ENCODE results near the gene CACNA1C. TPM values are rescaled to one million over a fixed set of nuclear protein-coding genes. Genes with fewer than 3 reads are reported as not detected.

The CACNA1C gene
- total RNA-seq, 2 experiments from 2014 or later, result 0.69 to 1.4 TPM

GRCh38 chr12:2483713-2484112, 430.9 kb downstream of the CACNA1C start:
- H3K79me2 ChIP-seq (ENCODE audit: insufficient read depth, low read depth, low read length), result no peaks in the 10 kb centered on the region
- DNase-seq (ENCODE audit: low spot score), result no peak
- TF ChIP-seq EZH2phosphoT487 (IDR thresholded peaks at IDR 0.05; ENCODE audit: borderline replicate concordance, low read depth, low read length), result no peak
- TF ChIP-seq, protein P1, sequence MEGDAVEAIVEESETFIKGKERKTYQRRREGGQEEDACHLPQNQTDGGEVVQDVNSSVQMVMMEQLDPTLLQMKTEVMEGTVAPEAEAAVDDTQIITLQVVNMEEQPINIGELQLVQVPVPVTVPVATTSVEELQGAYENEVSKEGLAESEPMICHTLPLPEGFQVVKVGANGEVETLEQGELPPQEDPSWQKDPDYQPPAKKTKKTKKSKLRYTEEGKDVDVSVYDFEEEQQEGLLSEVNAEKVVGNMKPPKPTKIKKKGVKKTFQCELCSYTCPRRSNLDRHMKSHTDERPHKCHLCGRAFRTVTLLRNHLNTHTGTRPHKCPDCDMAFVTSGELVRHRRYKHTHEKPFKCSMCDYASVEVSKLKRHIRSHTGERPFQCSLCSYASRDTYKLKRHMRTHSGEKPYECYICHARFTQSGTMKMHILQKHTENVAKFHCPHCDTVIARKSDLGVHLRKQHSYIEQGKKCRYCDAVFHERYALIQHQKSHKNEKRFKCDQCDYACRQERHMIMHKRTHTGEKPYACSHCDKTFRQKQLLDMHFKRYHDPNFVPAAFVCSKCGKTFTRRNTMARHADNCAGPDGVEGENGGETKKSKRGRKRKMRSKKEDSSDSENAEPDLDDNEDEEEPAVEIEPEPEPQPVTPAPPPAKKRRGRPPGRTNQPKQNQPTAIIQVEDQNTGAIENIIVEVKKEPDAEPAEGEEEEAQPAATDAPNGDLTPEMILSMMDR (conservative IDR thresholded peaks at IDR 0.05; ENCODE audit: low read length), result no peak
- H3K36me3 ChIP-seq (ENCODE audit: insufficient read depth, low read length), result no peaks in the 10 kb centered on the region
- H3K27ac ChIP-seq (ENCODE audit: low read depth, low read length, poor library complexity, severe bottlenecking), result no peak overlapping the region
- BruUV-seq (replicated peaks), result no TSS peak
- POLR2A ChIA-PET, result no interaction called here
- H3K4me3 ChIP-seq (ENCODE audit: low read depth, low read length, poor library complexity, severe bottlenecking), result no peak overlapping the region
- no peak overlapping the region for H3K4me2 ChIP-seq (ENCODE audit: low read length)
- no peaks in the 10 kb centered on the region for H3K9me2 ChIP-seq (ENCODE audit: insufficient read depth, low read length)
- no peaks in the 10 kb centered on the region for H3K4me1 ChIP-seq (ENCODE audit: insufficient read depth, low read length, poor library complexity, severe bottlenecking)
- CTCF ChIA-PET (ENCODE audit: unreplicated experiment), result no interaction called here
- H4K20me1 ChIP-seq (ENCODE audit: insufficient read depth, low read length), result no peaks in the 10 kb centered on the region
- intact Hi-C loops (cut with micrococcal nuclease; ENCODE audit: unreplicated experiment), result no loop called here
- H3K9me3 ChIP-seq (ENCODE audit: low read length), result no peaks in the 10 kb centered on the region
- H2AFZ ChIP-seq (ENCODE audit: low read length), result no peak overlapping the region

DNA sequence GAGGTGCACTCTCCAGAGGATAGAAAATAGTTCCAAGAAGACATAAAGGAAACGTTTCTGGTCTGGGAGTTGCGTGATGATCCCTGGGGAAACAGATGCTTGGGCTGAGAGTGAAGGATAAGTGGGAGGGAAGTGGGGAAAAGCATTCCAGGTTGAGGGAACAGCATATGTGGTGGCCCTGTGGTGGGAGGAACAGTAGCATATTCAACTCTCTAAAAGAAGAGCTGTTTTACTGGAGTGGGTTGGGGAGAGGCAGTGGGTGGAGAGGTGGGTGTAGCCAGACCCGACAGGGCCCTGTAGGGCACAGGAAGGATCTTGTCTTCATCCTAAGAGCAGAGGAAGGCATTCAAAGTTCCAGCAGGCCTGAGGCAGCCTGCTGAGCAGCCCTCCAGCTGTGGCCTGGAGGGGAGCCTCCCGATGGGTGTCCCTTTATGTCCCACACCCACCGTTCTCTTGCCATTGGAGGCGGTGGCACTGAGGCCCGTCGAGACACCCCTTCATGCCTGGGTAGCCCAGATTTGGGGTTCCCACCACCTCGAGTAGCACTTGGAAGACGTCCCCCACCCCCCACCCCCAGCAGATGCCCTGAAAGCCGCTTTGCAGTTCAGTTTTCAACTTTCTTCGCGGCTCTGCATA, 431.5 kb downstream of the CACNA1C start:
- no peak overlapping the region for H3K4me2 ChIP-seq (ENCODE audit: low read length)
- CTCF ChIA-PET (ENCODE audit: unreplicated experiment), result no interaction called here
- H3K9me3 ChIP-seq (ENCODE audit: low read length), result no peaks in the 10 kb centered on the region
- POLR2A ChIA-PET, result no interaction called here
- intact Hi-C loops (cut with micrococcal nuclease; ENCODE audit: unreplicated experiment), result no loop called here
- BruUV-seq (replicated peaks), result no TSS peak
- DNase-seq (ENCODE audit: low spot score), result no peak
- no peaks in the 10 kb centered on the region for H3K9me2 ChIP-seq (ENCODE audit: insufficient read depth, low read length)
- H3K27ac ChIP-seq (ENCODE audit: low read depth, low read length, poor library complexity, severe bottlenecking), result no peak overlapping the region
- H3K36me3 ChIP-seq (ENCODE audit: insufficient read depth, low read length), result no peaks in the 10 kb centered on the region
- TF ChIP-seq, protein P1 (conservative IDR thresholded peaks at IDR 0.05; ENCODE audit: low read length), result no peak
- TF ChIP-seq EZH2phosphoT487 (IDR thresholded peaks at IDR 0.05; ENCODE audit: borderline replicate concordance, low read depth, low read length), result no peak
- no peaks in the 10 kb centered on the region for H4K20me1 ChIP-seq (ENCODE audit: insufficient read depth, low read length)
- H2AFZ ChIP-seq (ENCODE audit: low read length), result no peak overlapping the region
- no peaks in the 10 kb centered on the region for H3K4me1 ChIP-seq (ENCODE audit: insufficient read depth, low read length, poor library complexity, severe bottlenecking)
- no peaks in the 10 kb centered on the region for H3K79me2 ChIP-seq (ENCODE audit: insufficient read depth, low read depth, low read length)
- no peak overlapping the region for H3K4me3 ChIP-seq (ENCODE audit: low read depth, low read length, poor library complexity, severe bottlenecking)

DNA sequence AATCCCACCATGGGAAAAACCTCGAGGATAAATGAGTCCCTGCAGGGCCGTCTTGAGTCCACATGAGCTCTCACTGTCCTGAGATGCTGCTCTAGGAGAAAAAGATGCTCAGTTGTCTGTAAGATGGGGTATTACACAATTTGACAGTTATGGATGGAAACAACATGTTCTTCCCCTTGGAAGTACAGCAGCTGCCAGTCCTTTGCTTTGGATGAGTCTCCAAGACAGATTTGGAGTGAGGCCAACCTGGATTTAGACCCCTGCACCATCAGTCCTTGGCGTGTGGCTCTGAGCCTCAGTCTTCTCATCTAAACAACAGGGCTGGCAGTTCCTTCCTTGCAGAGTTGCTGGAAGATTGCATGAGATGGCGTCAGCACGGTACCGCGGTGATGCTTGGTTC, 432.9 kb downstream of the CACNA1C start:
- no peaks in the 10 kb centered on the region for H4K20me1 ChIP-seq (ENCODE audit: insufficient read depth, low read length)
- H3K4me2 ChIP-seq (ENCODE audit: low read length), result no peak overlapping the region
- intact Hi-C loops (cut with micrococcal nuclease; ENCODE audit: unreplicated experiment), result no loop called here
- no peaks in the 10 kb centered on the region for H3K9me3 ChIP-seq (ENCODE audit: low read length)
- no peaks in the 10 kb centered on the region for H3K36me3 ChIP-seq (ENCODE audit: insufficient read depth, low read length)
- POLR2A ChIA-PET, result interaction anchor here (0.5 kb wide), 1 partner anchor 165 kb away, joined by 3 read pairs; no protein-coding TSS in a partner anchor
- no peaks in the 10 kb centered on the region for H3K79me2 ChIP-seq (ENCODE audit: insufficient read depth, low read depth, low read length)
- CTCF ChIA-PET (ENCODE audit: unreplicated experiment), result no interaction called here
- H3K4me1 ChIP-seq (ENCODE audit: insufficient read depth, low read length, poor library complexity, severe bottlenecking), result no peaks in the 10 kb centered on the region
- no peak overlapping the region for H2AFZ ChIP-seq (ENCODE audit: low read length)
- H3K4me3 ChIP-seq (ENCODE audit: low read depth, low read length, poor library complexity, severe bottlenecking), result no peak overlapping the region
- BruUV-seq (replicated peaks), result no TSS peak
- TF ChIP-seq, protein P1 (conservative IDR thresholded peaks at IDR 0.05; ENCODE audit: low read length), result no peak
- TF ChIP-seq EZH2phosphoT487 (IDR thresholded peaks at IDR 0.05; ENCODE audit: borderline replicate concordance, low read depth, low read length), result no peak
- DNase-seq (ENCODE audit: low spot score), result no peak
- H3K9me2 ChIP-seq (ENCODE audit: insufficient read depth, low read length), result no peaks in the 10 kb centered on the region
- H3K27ac ChIP-seq (ENCODE audit: low read depth, low read length, poor library complexity, severe bottlenecking), result no peak overlapping the region
